ENCODE data around the gene ARMC7. TPM values are rescaled to one million over a fixed set of nuclear protein-coding genes. Genes with fewer than 3 reads are reported as not detected.
"Not testable (repeated sequence)": the region's sequence is repeated elsewhere in the genome, so short reads cannot be mapped to it uniquely, and the experiment has no call there.

ARMC7 gene
- total RNA-seq, 1 donor from 2014 or later: 1.9 TPM

GRCh38 chr17:75135452-75135851 is 25.7 kb downstream of the ARMC7 start:
- Histone ChIP-seq H3K27ac (peak overlapping the region; percentile 68), H3K27me3 (no peaks in the 10 kb centered on the region), H3K36me3 (peaks cover 16% of the 10 kb centered on the region), H3K4me1 (peaks cover under 1% of the 10 kb centered on the region), H2AFZ (replicated peaks) (no peak overlapping the region), H3K4me2 (no peak overlapping the region), H3K79me2 (ENCODE audit: low read depth) (peaks cover 32% of the 10 kb centered on the region), H3K9me3 (ENCODE audit: low read depth) (no peaks in the 10 kb centered on the region), H4K20me1 (ENCODE audit: low read depth) (peaks cover 52% of the 10 kb centered on the region), H3F3A (ENCODE audit: low read depth) (peaks cover 99% of the 10 kb centered on the region), H3K9ac (peak overlapping the region; percentile 36), H3K4me3 (no peak overlapping the region)
- Mint-ChIP-seq H3K27ac (no peak overlapping the region), H3K36me3 (peaks cover 19% of the 10 kb centered on the region), H3K9me3 (no peaks in the 10 kb centered on the region), H3K27me3 (ENCODE audit: insufficient read depth, low read depth) (peaks cover 2% of the 10 kb centered on the region), H3K4me1 (peaks cover 7% of the 10 kb centered on the region), H3K4me3 (no peak overlapping the region)
- no peak for TF ChIP-seq EZH2phosphoT487 (IDR thresholded peaks at IDR 0.05)
- no peak for DNase-seq (ENCODE audit: low spot score)

- H3K9me3 Mint-ChIP-seq: no peaks in the 10 kb centered on the region
- peak overlapping the region; percentile 68 for H3K27ac ChIP-seq
- H3K27me3 Mint-ChIP-seq (ENCODE audit: insufficient read depth, low read depth): peaks cover 2% of the 10 kb centered on the region
- no peak for TF ChIP-seq CTCF (IDR thresholded peaks at IDR 0.05)
- no peak for TF ChIP-seq EZH2 (IDR thresholded peaks at IDR 0.05)
- TF ChIP-seq EZH2phosphoT487 (IDR thresholded peaks at IDR 0.05): no peak
- H3K27me3 ChIP-seq: no peaks in the 10 kb centered on the region
- H3K9me3 ChIP-seq (ENCODE audit: low read depth): no peaks in the 10 kb centered on the region
- H4K20me1 ChIP-seq (ENCODE audit: low read depth): peaks cover 52% of the 10 kb centered on the region
- no peak overlapping the region for H3K4me2 ChIP-seq
- peaks cover 32% of the 10 kb centered on the region for H3K79me2 ChIP-seq (ENCODE audit: low read depth)
- H3K4me3 Mint-ChIP-seq: peak overlapping the region; percentile 15
- no peak overlapping the region for H3K4me3 ChIP-seq
- no peak overlapping the region for H3K27ac Mint-ChIP-seq
- DNase-seq (ENCODE audit: low spot score): no peak
- peaks cover 18% of the 10 kb centered on the region for H3K36me3 Mint-ChIP-seq
- no peaks in the 10 kb centered on the region for H3K4me1 ChIP-seq
- H3K4me1 Mint-ChIP-seq: peaks cover 3% of the 10 kb centered on the region
- peaks cover 17% of the 10 kb centered on the region for H3K36me3 ChIP-seq
- H3K9ac ChIP-seq: peak overlapping the region; percentile 36
- H3F3A ChIP-seq (ENCODE audit: low read depth): peaks cover 98% of the 10 kb centered on the region
- no peak overlapping the region for H2AFZ ChIP-seq (replicated peaks)
Measured at GRCh38 chr17:75135946-75136345, 26.2 kb downstream of the ARMC7 start.

- Histone ChIP-seq H3K36me3 (peaks cover 21% of the 10 kb centered on the region), H3K27ac (peak overlapping the region; percentile 20), H4K20me1 (ENCODE audit: low read depth) (peaks cover 67% of the 10 kb centered on the region), H3F3A (ENCODE audit: low read depth) (peaks cover 89% of the 10 kb centered on the region), H3K79me2 (ENCODE audit: low read depth) (peaks cover 46% of the 10 kb centered on the region)
- DNase-seq (ENCODE audit: low spot score); H3K27ac Mint-ChIP-seq; H3K9me3 Mint-ChIP-seq; H3K27me3 Mint-ChIP-seq (ENCODE audit: insufficient read depth, low read depth); H3K4me3 ChIP-seq; H3K4me2 ChIP-seq; H3K4me1 Mint-ChIP-seq; H3K4me1 ChIP-seq; H3K9me3 ChIP-seq (ENCODE audit: low read depth); H3K4me3 Mint-ChIP-seq; H3K9ac ChIP-seq; H2AFZ ChIP-seq (replicated peaks); H3K27me3 ChIP-seq: not testable (repeated sequence)
- H3K36me3 Mint-ChIP-seq: peaks cover 23% of the 10 kb centered on the region
Measured at GRCh38 chr17:75137762-75138161, 28.0 kb downstream of the ARMC7 start.

- H3K4me1 Mint-ChIP-seq: no peaks in the 10 kb centered on the region
- H3K9me3 Mint-ChIP-seq: no peaks in the 10 kb centered on the region
- no peak overlapping the region for H3K27ac Mint-ChIP-seq
- H3K27me3 Mint-ChIP-seq (ENCODE audit: insufficient read depth, low read depth): peaks cover 2% of the 10 kb centered on the region
- Histone ChIP-seq H3K4me2 (no peak overlapping the region), H3K36me3 (peaks cover 21% of the 10 kb centered on the region), H3K27ac (no peak overlapping the region), H3F3A (ENCODE audit: low read depth) (peaks cover 89% of the 10 kb centered on the region), H3K79me2 (ENCODE audit: low read depth) (peaks cover 50% of the 10 kb centered on the region), H4K20me1 (ENCODE audit: low read depth) (peaks cover 73% of the 10 kb centered on the region), H3K27me3 (no peaks in the 10 kb centered on the region), H2AFZ (replicated peaks) (no peak overlapping the region), H3K4me1 (no peaks in the 10 kb centered on the region), H3K4me3 (no peak overlapping the region), H3K9me3 (ENCODE audit: low read depth) (no peaks in the 10 kb centered on the region), H3K9ac (no peak overlapping the region)
- no peak for DNase-seq (ENCODE audit: low spot score)
- H3K4me3 Mint-ChIP-seq: no peak overlapping the region
- peaks cover 23% of the 10 kb centered on the region for H3K36me3 Mint-ChIP-seq
- TF ChIP-seq EZH2phosphoT487 (IDR thresholded peaks at IDR 0.05): no peak
- TF ChIP-seq EZH2 (IDR thresholded peaks at IDR 0.05): no peak
- TF ChIP-seq CTCF (IDR thresholded peaks at IDR 0.05): no peak
Measured at GRCh38 chr17:75138519-75138918, 28.8 kb downstream of the ARMC7 start.

Data from neural progenitor cell (in vitro differentiated cells).